ENCODE results near the gene TSC2.
A peak's percentile ranks its signal among the peaks of the same experiment; 100 is the strongest.

Gene TSC2

DNA sequence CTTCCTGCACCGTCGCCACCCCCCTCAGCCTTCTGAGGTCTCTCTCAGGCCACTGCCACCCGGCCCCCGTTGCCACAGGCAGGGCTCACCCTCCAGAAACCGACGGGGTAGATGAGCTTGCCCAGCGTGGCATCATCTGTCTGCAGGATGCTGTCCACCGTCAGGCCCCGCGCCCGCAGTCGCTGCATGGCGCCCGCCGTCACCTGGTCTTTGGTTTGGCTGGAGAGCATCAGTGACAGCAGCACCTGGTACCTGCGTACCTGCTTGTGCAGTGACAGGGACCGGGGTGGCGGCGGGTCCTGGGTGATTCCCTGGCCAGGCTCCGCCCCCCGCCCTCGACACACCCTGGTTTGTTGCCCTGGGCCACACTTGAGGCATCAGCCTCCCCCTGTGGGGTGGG lies 3.2 kb upstream of the TSC2 start:
- no peak for DNase-seq

- DNase-seq = no peak
Observed at GRCh38 chr16:2045965-2046892, 1.6 kb upstream of the TSC2 start.

- DNase-seq = no peak
Observed at GRCh38 chr16:2046893-2047329, 874 bp upstream of the TSC2 start.

- no peak for DNase-seq
Observed at GRCh38 chr16:2048116-2048543, 345 bp downstream of the TSC2 start.

GRCh38 chr16:2053211-2053610 lies 5.4 kb downstream of the TSC2 start:
- DNase-seq = no peak

DNA sequence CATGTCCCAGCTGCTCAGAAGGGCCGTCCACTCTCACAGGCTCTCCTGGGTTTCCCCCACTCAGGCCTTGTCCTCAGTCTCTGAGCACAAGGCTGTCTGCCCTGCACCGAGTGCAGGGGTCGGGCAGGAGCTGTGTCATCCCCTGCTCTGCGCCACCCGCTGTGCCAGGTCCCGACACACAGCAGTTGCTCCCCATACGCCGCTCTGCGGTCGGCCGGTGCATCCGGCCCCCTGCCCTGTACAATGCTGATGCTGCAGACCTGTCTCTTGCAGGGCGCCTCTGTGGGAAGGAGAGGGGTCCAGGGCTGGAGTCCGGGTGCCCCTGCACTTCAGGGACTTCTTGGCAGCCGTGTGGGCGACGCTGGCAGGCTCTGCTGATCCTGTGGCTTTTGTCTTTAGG lies 6.1 kb downstream of the TSC2 start:
- no peak for DNase-seq

GRCh38 chr16:2054543-2055245 lies 6.9 kb downstream of the TSC2 start:
- peak; percentile 74 for DNase-seq

DNA sequence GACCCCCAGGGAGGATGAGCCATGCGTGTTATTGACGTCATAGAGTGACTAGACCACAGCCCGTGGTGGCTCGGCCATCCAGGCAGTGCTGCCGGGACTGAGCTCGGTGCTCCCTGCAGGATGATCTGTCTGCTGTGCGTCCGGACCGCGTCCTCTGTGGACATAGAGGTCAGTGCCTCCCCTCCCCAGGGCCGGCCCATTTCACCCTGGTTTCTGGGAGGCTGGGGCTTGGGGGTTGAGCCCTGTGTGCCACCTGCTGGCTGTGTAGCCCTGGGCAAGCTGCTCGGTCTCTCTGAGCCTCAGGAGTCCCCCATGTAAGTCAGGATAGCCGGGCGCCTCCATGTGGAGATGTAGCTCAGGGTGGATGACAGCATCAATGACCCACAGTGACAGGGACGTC lies 8.3 kb downstream of the TSC2 start:
- DNase-seq = no peak

DNA sequence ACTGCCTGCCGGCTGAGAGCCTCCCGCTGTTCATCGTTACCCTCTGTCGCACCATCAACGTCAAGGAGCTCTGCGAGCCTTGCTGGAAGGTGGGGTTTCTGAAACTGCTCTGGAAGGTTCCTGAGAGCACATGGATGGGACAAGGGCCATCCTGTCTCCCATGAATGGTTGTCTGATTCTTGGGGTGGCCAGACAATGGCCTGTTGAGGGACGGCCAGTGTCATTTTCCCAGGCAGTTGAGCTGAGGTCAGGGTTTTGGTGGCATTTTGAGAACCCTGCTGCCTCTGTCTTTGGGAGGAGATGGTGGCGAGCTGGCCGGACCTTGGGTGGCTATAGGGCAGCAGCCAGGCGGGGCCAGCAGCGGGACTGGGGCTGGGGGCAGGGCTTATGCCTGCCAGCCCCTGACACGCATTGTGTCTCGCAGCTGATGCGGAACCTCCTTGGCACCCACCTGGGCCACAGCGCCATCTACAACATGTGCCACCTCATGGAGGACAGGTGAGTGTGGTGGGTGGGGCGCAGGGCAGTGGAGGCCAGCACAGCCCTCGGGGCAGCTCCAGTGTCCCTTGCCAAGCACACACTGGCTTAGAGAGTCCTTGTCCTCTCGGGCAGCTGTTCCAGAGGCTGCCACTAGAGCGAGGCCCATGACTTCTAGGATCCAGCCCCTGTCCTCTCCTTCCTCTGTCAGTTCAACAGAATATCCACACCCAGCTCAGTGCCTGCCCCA lies 9.1 kb downstream of the TSC2 start:
- DNase-seq = no peak

DNA sequence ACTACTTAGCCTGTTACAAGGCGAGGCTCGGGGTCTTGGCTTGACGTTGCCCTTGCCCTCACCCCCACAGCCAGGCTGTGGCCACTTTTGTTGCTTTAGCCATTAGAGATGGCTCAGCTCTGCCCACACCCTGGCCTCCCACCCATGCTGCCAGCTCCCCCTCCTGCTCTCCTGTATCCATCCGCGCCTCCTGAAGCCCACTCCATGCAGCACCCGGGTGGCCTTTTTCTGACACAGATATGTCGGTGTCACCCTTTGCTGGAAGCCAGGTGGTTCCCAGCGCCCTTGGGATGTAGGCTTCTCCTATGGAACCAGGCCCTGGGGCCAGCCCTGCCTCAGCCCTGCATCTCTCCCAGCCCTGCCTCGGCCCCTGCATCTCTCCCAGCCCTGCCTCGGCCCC lies 9.7 kb downstream of the TSC2 start:
- DNase-seq = no peak

DNA sequence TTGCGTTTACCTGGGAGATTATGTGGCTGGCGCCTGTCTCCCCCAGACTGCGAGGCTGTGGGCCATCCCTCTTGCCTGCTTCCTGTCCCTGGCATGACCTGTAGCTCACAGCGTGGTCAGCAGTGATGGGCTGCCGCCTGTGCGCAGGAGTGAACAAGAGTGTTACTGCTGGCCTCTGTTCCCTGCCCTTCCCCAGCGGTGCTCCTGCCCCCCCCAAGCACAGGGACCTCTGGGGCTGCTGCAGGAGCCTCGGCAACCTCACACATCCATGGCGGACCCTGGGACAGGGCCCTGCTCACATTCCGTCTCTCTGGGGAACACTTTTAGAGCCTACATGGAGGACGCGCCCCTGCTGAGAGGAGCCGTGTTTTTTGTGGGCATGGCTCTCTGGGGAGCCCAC lies 10.6 kb downstream of the TSC2 start:
- DNase-seq = no peak

DNA sequence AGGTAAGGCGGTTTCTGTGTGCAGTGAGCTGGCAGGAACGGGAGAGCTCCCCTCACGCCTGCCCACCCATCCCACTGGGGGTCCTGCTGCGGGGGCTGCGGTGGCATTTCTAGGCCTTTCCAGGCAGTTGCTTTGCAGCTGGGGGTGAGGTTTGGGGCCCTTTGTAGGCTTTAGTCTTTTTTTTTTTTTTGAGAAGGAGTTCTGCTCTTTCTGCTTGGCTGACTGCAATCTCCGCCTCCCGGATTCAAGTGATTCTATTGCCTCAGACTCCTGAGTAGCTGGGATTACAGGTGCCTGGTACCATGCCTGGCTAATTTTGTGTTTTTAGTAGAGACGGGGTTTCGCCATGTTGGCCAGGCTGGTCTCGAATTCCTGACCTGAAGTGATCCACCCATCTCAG lies 11.1 kb downstream of the TSC2 start:
- DNase-seq = no peak

DNA sequence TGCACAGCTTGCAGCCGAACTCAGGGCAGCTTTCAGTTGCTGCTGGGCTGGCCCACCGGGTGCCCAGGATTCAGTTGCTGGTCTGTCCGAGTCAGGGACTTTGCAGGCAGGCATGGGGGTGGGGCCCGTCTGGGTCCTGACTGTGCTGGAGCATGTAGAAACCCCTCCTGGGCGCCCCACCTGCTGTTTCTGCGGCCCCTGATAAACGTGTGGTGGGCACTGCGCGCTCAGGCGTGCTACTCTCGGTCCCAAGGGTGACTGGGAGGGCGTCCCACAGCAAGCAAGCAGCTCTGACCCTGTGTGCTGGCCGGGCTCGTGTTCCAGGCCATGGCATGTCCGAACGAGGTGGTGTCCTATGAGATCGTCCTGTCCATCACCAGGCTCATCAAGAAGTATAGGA lies 12.6 kb downstream of the TSC2 start:
- DNase-seq = no peak

GRCh38 chr16:2061023-2061422 lies 13.2 kb downstream of the TSC2 start:
- no peak for DNase-seq

GRCh38 chr16:2061526-2061925 lies 13.7 kb downstream of the TSC2 start:
- DNase-seq = no peak

DNA sequence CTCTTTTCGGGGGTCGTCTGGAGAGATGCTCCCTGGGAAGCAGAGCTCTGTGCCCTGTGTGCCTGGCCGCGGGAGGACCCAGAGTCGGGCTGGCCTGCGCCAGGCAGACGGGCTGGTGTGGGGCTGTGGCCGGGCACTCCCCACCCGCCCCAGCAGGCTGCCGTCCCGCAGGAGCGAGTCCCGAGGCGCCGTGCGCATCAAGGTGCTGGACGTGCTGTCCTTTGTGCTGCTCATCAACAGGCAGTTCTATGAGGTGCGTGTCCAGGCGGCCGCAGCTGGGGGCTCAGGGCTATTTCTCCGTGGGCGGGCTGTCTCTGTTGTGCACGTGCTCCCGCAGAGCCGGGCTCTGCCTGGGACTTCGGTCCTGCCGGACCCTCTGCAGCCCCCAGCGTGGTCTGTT lies 15.0 kb downstream of the TSC2 start:
- DNase-seq = no peak

GRCh38 chr16:2063861-2064260 lies 16.1 kb downstream of the TSC2 start:
- DNase-seq = no peak

DNA sequence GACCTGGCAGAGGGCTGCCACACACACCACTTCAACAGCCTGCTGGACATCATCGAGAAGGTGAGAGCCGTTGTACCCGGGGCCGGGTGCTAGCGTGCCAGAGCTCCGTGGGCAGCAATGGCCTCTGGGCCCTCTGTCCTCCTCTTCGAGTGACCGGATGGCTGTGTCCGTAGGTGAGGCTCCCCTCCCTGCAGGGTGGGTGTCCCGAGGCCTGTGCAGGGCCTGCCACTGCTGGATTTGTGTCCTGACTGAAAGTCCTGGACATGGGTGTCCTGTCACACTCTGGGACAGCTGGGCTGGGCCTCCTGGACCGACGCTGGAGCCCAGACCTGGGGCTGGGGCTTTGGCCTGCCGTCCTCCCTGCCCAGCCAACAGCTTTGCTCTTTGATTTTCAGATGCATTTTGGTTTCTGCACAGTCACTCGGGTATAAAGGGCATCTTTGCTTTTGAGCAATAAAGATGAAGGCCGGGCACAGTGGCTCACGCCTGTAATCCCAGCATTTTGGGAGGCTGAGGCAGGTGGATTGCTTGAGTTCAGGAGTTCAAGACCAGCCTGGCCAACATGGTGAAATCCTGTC lies 16.7 kb downstream of the TSC2 start:
- DNase-seq = no peak

GRCh38 chr16:2066139-2066538 lies 18.4 kb downstream of the TSC2 start:
- DNase-seq = no peak

DNA sequence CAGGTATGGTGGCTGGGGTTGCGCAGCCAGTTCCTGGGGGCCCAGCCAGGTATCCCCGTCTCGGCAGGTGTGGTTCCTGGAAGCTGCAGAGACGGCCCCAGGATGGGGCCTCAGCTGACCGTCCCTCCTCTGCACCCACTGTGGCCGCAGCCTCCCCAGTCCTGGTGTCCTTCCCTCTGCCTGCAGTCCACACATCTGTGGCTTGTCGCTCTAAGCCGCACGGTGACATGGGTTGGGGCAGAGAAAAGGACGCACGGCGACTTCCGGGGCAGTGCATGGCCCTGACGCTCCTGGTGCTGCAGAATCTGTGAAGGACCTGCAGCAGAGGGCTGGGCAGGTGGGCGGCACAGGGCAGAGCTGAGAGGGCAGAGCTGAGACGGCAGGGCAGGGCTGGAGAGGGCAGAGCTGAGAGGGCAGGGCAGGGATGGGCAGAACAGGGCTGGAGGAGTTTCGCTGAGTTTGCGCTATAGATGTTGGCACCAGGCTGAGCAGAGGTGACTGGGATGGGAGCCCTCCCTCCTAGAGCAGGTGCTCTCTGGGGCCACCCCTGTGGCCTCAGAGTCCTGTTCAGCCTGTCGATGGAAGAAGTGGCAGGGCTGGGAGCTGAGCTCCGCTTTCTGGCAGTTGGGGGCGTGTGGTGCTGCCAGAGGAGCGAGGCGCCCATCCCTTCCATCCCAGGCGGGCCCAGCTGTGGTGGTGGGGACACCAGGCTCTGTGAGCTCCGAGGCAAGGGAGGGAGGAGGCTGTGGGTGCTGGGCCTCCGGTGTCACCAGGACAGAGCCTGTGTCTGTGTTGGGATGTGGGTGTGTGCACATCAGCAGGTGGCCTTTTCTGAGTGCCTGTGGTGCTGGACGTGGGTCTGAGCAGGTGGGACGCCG lies 23.0 kb downstream of the TSC2 start:
- no peak for DNase-seq

DNA sequence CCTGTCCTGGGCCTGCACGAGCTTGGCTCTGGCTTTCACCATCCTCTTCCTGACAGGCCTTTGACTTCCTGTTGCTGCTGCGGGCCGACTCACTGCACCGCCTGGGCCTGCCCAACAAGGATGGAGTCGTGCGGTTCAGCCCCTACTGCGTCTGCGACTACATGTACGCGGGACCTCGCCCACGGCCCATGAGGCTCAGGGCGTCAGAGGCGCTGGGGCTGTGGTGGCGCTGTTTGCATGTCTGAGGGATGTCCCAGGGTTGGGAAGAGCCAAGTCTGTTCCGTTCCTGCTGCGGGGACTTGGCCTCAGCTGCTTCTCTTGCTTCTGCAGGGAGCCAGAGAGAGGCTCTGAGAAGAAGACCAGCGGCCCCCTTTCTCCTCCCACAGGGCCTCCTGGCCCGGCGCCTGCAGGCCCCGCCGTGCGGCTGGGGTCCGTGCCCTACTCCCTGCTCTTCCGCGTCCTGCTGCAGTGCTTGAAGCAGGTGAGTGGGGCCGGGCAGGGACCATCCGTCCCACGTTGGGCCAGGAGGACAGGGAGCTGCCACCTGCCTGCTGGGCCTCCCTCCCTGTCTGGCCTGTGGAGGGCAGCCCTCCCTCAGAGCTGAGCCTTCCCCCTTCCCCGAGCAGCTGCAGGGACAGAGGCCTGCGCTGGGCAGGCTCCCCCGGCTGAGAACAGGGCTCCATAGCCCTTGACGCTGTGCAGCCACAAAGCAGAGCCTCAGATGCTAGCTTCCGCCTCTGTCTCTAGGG lies 23.8 kb downstream of the TSC2 start:
- DNase-seq = no peak

Measured in NCI-H774 (cell line).